ENCODE data around the gene MROH7.

Gene MROH7

GRCh38 chr1:54640863-54641836, at the start of gene MROH7:
Gene MROH7 (plus strand): TSS chr1:54641786. CDS start chr1:54652927, 11,141 bp downstream.
- no peak for DNase-seq (ENCODE audit: low spot score)

DNA sequence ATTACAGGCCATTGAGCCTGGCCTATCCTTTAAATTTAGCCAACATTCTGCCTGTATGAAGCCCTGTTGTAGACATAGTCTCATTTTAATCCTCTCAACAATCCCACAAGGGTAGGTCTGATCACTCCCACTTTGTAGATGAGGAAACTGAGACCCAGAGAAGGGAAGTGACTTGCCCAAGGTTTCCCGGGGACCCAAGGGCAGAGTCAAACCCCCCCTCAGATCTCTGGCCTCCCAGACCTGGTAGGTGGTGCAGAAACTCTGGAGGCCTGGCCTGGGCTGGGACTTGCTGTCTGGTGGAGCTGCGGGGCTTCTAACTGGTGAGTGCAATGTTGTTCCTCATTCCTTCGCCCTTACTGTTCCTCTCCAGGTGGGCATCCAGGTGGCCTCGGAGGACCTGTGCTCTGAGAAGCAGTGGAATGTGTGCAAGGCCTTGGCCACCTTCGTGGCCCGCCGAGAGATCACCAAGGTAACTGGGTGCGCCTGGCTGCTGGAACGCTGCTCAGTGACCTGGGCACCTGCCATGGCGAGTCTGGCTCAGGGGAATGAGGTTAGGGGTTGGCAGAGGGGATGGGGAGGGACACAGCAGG, 47.9 kb upstream of the MROH7 start:
- no peak for DNase-seq (ENCODE audit: low spot score)

DNA sequence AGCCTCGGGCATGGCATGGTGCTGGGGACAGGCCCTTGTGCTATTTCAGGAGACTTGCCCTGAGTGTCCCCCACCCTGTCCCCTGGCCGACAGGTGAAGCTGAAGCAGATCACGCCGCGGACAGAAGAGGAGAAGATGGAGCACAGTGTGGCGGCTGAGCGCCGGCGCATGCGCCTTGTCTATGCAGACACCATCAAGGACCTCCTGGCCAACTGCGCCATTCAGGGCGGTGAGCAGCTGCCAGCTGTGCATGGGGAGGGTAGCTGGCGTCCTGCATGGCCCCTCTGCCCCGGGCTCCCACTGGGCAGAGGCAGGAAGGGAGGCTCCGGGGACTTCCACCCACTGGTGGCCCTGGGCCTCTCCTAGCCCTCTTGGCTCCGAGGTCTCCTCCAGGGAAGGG, 47.1 kb upstream of the MROH7 start:
- no peak for DNase-seq (ENCODE audit: low spot score)

- no peak for DNase-seq (ENCODE audit: low spot score)
Measured at GRCh38 chr1:54595956-54596498, 45.6 kb upstream of the MROH7 start.

DNA sequence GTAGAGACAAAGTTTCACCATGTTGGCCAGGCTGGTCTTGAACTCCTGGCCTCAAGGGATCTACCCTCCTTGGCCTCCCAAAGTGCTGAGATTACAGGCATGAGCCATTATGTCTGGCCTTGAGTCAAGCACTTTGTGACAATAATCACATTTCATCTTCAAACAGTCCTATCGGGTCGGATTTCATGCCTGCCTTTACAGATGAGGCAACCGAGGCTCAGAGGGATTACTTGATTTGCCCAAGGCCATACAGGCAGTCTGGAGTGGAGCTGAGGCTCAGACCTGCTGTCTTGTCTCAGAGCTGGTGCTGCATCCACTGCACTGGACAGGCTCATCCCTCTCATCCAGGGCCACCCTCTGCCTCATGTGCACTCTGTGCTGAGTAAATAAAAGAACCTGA, 44.8 kb upstream of the MROH7 start:
- no peak for DNase-seq (ENCODE audit: low spot score)

DNA sequence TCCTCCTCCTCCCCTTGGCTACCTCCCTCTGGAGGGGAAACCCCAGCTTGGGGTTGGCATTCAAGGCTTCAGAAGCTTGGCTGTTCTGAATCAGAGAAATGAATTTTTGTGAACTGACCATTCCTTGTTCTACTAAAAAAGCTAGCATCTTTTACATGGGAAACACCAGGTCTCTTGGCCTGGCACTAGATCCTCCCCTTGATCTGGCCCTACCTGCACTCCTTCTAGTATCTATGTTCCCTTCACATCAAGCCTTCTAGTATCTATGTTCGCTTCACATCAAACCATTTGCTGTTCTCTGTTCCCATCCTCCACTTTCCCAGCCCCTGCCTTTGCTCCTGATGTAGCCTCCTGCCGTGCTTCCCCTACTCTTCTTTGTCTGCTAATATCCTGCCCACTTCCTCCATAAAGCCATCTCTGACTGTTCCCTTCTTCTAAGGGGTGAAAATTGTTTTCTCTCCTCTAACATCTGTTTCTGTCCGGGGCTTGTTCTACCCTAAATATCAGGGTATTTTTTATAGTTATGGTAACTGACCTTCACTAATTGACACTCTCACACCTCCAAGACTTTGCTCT, 44.0 kb upstream of the MROH7 start:
- no peak for DNase-seq (ENCODE audit: low spot score)

DNA sequence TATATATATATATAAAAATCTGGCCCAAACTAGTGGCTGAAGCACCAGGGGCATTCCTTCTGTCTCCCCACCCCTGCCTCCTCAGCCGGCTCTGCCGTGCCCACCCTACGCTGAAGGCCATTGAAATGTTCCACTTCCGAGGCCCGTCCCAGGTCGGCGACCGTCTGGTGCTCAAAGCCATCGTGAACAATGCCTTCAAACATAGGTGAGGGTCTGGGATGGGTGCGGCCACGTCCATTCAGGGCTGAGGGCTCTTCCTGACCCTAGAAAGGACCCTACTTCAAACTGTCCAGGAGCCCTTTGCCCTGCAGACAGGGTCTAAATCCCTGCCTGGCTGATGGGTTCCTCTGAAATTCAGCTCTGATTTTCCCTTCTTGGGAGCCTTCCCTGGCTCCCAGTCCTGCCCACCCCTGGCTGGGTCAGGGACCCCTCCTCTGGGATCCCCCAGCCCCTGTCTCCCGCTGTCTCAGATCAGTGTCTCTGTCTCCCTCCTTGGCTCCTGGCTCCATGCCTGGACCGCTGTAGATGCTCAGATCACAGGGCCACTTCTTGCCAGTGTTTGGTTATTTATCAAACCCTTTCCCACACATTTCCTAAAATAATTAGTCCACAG, 42.3 kb upstream of the MROH7 start:
- DNase-seq (ENCODE audit: low spot score) = no peak

DNA sequence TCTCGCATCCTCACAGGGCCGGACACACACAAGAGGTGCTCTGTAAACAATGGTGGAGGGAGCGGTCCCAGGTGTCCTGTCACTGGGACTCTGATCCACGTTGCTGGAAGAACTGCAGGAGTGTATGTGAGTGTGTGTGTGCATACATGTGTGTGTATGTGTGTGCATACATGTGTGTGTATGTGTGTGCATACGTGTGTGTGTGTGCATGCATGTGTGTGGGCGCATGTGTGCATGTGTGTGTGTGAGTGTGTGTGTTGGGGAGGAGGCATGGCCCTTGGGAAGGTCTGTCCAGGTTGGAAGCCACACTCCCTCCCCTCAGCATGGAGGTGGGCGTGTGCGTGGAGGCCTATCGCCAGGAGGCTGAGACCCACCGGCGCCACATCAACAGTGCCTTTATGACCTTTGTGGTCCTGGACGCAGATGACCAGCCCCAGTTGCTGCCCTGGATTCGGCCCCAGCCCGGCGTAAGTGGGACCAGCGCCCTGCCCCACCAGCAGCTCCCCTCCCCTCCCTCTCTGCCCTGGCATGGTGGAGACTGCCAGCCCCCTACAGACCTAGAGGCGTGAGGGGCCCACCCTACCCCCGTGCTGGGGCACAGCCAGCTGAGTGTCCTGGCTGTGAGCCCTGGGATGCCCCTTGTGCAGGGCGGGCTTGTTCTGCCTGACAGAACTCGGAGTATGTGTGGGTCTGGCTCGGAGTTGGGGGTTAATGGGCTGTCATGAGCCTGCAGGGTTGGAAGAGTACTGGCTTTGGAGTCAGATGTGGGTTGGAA, 40.5 kb upstream of the MROH7 start:
- no peak for DNase-seq (ENCODE audit: low spot score)

DNA sequence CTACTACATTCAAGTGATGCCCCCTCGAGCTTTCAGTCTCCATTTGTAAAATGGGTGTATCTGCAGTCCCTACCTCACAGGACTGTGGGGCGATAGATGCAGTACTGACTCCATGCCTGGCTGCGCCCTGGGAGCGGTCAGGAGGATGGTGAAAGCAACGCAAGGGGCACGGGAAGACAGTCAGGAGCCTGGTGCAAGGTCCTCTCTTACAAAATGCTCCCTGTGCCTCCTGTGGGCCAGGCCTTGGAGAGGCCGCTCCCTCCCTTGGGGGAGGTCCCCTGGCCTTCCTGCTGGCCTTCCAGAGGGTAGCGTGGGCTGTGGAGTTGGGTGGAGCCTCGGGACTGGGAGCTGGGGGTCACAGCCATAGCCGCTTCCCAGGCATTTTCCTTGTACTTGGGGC, 39.9 kb upstream of the MROH7 start:
- no peak for DNase-seq (ENCODE audit: low spot score)

- DNase-seq (ENCODE audit: low spot score) = no peak
Measured at GRCh38 chr1:54602554-54602953, 39.0 kb upstream of the MROH7 start.

DNA sequence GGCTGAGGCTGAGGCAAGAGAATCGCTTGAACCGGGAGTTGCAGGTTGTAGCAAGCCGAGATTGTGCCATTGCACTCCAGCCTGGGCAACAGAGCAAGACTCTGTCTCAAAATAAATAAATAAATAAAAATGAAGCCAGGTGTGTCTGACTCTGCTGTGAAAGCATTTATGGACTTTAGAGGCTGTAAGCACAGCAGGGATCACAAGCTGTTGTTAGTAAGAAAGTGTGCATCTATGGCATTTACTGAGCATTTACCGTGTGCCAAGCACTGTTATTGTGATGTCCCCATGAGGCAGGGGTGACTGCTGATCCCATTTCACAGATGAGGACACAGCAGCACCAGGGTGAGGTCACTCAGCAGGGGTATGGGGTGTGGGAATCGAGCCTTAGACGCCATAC, 38.3 kb upstream of the MROH7 start:
- no peak for DNase-seq (ENCODE audit: low spot score)

DNA sequence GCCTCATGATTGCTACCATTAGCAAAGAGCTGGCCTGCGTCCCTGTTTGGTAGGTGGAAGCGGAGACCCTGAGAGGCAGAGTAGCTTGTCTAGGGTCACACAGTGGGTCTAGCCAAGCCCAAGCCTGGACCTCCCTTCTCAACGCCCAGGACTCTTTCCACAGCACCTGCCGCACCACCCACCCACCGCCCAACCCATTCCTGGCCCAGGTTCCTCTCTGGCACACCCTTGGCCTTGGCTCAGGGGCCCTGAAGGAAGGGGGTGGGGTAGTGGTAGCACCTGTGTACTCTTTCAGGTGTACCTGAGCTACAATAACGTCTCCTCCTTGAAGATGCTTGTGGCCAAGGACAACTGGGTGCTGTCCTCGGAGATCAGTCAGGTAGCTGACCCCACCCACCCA, 37.5 kb upstream of the MROH7 start:
- DNase-seq (ENCODE audit: low spot score) = no peak

- no peak for DNase-seq (ENCODE audit: low spot score)
Measured at GRCh38 chr1:54604572-54605370, 36.8 kb upstream of the MROH7 start.

- DNase-seq (ENCODE audit: low spot score) = no peak
Measured at GRCh38 chr1:54606096-54606989, 35.2 kb upstream of the MROH7 start.

- DNase-seq (ENCODE audit: low spot score) = no peak
Measured at GRCh38 chr1:54606990-54607325, 34.6 kb upstream of the MROH7 start.

DNA sequence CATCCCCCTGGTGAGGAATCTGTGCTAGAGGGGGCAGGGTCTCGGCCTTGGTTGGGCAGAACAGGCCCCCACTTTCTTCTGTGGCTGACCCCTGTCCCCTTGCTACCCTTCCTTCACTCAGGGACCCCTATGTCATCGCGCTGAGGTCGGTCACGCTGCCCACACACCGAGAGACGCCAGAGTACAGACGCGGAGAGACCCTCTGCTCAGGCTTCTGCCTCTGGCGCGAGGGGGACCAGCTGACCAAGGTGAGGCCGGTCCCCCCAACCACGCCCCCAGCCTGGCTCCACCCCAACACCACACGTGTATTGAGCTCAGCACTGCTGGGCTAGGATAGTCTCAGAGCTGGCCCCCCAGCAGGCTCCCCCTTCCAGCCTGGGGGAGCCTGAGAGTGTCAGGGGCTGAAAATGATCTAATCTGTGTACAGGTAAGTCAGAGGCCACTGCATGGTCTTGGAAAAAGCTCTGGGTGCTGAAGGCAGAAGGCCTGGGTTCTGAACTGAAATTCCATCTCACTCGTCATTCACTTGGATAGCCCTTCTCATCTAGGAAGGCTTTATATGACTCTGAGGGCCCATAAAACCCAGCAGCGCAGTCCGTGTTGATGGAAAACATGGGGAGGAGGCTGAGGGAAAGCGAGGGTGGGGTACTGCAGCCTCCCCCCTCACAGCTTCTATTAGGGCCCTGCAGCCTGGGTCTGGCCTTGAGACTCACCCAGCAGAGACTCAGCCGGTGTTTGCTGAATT, 33.6 kb upstream of the MROH7 start:
- no peak for DNase-seq (ENCODE audit: low spot score)

- DNase-seq (ENCODE audit: low spot score) = no peak
Measured at GRCh38 chr1:54608566-54609230, 32.9 kb upstream of the MROH7 start.

DNA sequence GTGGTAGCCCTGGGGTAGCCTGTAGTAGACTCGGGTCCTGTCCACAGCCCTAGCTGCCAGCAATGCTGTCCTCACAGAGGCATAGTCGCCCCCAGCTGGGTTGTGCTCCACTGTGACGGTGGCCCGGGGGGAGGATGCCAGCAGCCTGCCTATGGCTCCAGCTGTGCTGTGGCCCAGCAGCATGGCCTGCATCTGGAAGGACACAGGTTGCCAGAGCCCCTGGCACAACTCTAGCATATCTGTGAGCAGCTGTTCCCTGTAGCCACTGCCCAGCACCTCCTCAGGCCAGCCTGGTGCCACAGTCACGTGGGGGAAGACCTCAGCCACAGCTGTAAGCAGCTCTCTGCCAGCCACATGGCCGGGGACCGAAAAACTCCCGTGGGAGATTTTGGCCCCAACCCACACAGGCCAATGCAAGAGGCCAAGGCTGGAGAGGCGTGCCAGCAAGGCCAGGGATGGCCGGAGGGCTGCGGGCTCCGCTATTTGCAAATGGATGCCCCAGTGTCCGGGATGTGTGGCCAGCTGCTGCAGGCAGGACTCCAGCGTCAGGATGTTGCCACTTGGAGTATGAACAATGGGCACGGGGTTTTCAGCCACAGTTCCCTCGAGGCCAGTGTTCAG, 32.2 kb upstream of the MROH7 start:
- DNase-seq (ENCODE audit: low spot score) = no peak

Measured in ecto neural progenitor cell (in vitro differentiated cells).